ENCODE data around the gene SLC10A1. TPM values are rescaled to one million over a fixed set of nuclear protein-coding genes. Genes with fewer than 3 reads are reported as not detected.

The SLC10A1 gene
- total and polyA plus RNA-seq, 4 donors = not detected

- no peak for DNase-seq
- 88 to 94% methylated on average over 4 of the region's 4 CpGs for whole genome bisulfite sequencing, 2 donors
- intact Hi-C loops (cut with DNase I) = loop anchor here (1.0 to 5.0 kb wide), 3 partner anchors 126 to 143 kb away; no protein-coding TSS in a partner anchor
- Histone ChIP-seq H3K27me3 (ENCODE audit: control insufficient read depth in 1 of 2, insufficient read depth in 2 of 2, low read length in 1 of 2) (no peaks in the 10 kb centered on the region), H3K36me3 (ENCODE audit: control insufficient read depth in 1 of 2, insufficient read depth in 2 of 2, low read length in 1 of 2) (no peaks in the 10 kb centered on the region), H3K4me1 (ENCODE audit: control insufficient read depth in 1 of 2, insufficient read depth in 2 of 2, low read length in 2 of 2) (no peaks in the 10 kb centered on the region), H3K27ac (ENCODE audit: low read depth in 1 of 2, low read length in 2 of 2) (no peak overlapping the region), H3K4me3 (ENCODE audit: low read length in 2 of 2) (no peak overlapping the region), H3K9me3 (ENCODE audit: control insufficient read depth, low read length) (no peaks in the 10 kb centered on the region)
- ATAC-seq (ENCODE audit: low FRiP score) = no peak
Measured at GRCh38 chr14:69727860-69728259, 69.2 kb downstream of the SLC10A1 start.

GRCh38 chr14:69726761-69727511, 70.1 kb downstream of the SLC10A1 start:
- ATAC-seq (ENCODE audit: low FRiP score) = peak; percentile 96
- Histone ChIP-seq H3K27ac (ENCODE audit: low read depth in 1 of 2, low read length in 2 of 2) (no peak overlapping the region), H3K4me3 (ENCODE audit: low read length in 2 of 2) (no peak overlapping the region), H3K9me3 (ENCODE audit: control insufficient read depth, low read length) (no peaks in the 10 kb centered on the region), H3K4me1 (ENCODE audit: control insufficient read depth in 1 of 2, insufficient read depth in 2 of 2, low read length in 2 of 2) (no peaks in the 10 kb centered on the region), H3K27me3 (ENCODE audit: control insufficient read depth in 1 of 2, insufficient read depth in 2 of 2, low read length in 1 of 2) (no peaks in the 10 kb centered on the region), H3K36me3 (ENCODE audit: control insufficient read depth in 1 of 2, insufficient read depth in 2 of 2, low read length in 1 of 2) (no peaks in the 10 kb centered on the region)
- peak; percentile 88 to 96 for DNase-seq
- intact Hi-C loops (cut with DNase I) = loop anchor here (1.0 to 5.0 kb wide), 4 partner anchors 124 to 142 kb away; no protein-coding TSS in a partner anchor
- WGBS, 2 donors = 4 to 7% methylated on average over 51 of the region's 51 CpGs

Other genes with a start within 250 kb of the SLC10A1 start
- gene CCDC177, start 222.4 kb downstream of the SLC10A1 start, total RNA-seq = not detected
- gene CCDC177, start 222.4 kb downstream of the SLC10A1 start, polyA plus RNA-seq = not detected
- 10 to 100 TPM; 51.3 to 59.9 TPM for gene SUSD6, start 185.6 kb downstream of the SLC10A1 start, total RNA-seq
- 10 to 100 TPM in 1 of 2 donors, 1 to 10 TPM in 1; 7.4 to 16.1 TPM for gene SUSD6, start 185.6 kb downstream of the SLC10A1 start, polyA plus RNA-seq
- 100 to 1,000 TPM; 349 to 440 TPM for gene SRSF5, start 30.1 kb downstream of the SLC10A1 start, total RNA-seq
- gene SRSF5, start 30.1 kb downstream of the SLC10A1 start, polyA plus RNA-seq = 100 to 1,000 TPM; 136 to 532 TPM
- gene SMOC1, start 82.2 kb upstream of the SLC10A1 start, total RNA-seq = 1 to 10 TPM; 2.9 to 5.6 TPM
- 1 to 10 TPM; 2.3 to 5.8 TPM for gene SMOC1, start 82.2 kb upstream of the SLC10A1 start, polyA plus RNA-seq